MM.1S (cell line): ENCODE data around the gene DMAC2.

Source experiments
- DNase-seq: peaks from one replicate; pipeline ENCODE4 v3.0.0-alpha.2; 2015
- H2AFZ ChIP-seq: fragments of 300-600 bp; sonication (generic); 2 replicates; pipeline ENCODE4 v1.6.0; 2016; ENCODE audit warnings: antibody characterized with exemption, low read length
- H3F3A ChIP-seq: fragments of 300-600 bp; sonication (generic); 2 replicates; pipeline ENCODE4 v1.6.1; 2016; ENCODE audit warnings: mild to moderate bottlenecking, antibody characterized with exemption, low read length, moderate library complexity, mixed read lengths; ENCODE audit not compliant: insufficient read depth
- H3K27ac ChIP-seq: fragments of 300-600 bp; sonication (generic); 2 replicates; pipeline ENCODE4 v1.5.1; 2016; ENCODE audit warnings: mild to moderate bottlenecking, low read length
- H3K27me3 ChIP-seq: fragments of 300-600 bp; sonication (generic); replicated peaks from 2 replicates; pipeline ENCODE4 v1.6.0; 2016; ENCODE audit warnings: low read length; ENCODE audit not compliant: insufficient read depth
- H3K36me3 ChIP-seq: fragments of 300-600 bp; sonication (generic); replicated peaks from 2 replicates; pipeline ENCODE4 v1.6.1; 2016; ENCODE audit warnings: mild to moderate bottlenecking, low read length, mixed read lengths; ENCODE audit not compliant: insufficient read depth
- H3K4me1 ChIP-seq: fragments of 300-600 bp; sonication (generic); 2 replicates; pipeline ENCODE4 v1.6.1; 2016; ENCODE audit warnings: low read length, mixed read lengths
- H3K4me2 ChIP-seq: fragments of 300-600 bp; sonication (generic); 2 replicates; pipeline ENCODE4 v1.6.0; 2016; ENCODE audit warnings: low read depth, low read length
- H3K4me3 ChIP-seq: fragments of 300-600 bp; sonication (generic); 2 replicates; pipeline ENCODE4 v1.5.1; 2016; ENCODE audit warnings: low read length, mixed read lengths
- H3K79me2 ChIP-seq: fragments of 300-600 bp; sonication (generic); 2 replicates; pipeline ENCODE4 v1.6.1; 2016; ENCODE audit warnings: mixed run types, low read length, mixed read lengths
- H3K9ac ChIP-seq: fragments of 300-600 bp; sonication (generic); 2 replicates; pipeline ENCODE4 v1.6.1; 2016; ENCODE audit warnings: low read length, mixed read lengths
- H3K9me2 ChIP-seq: fragments of 300-600 bp; sonication (generic); replicated peaks from 2 replicates; pipeline ENCODE4 v1.6.1; 2016; ENCODE audit warnings: mild to moderate bottlenecking, low read length, mixed read lengths; ENCODE audit not compliant: insufficient read depth
- H3K9me3 ChIP-seq: fragments of 300-600 bp; sonication (generic); replicated peaks from 2 replicates; pipeline ENCODE4 v1.6.1; 2016; ENCODE audit warnings: mild to moderate bottlenecking, low read length, mixed read lengths; ENCODE audit not compliant: insufficient read depth
- H4K20me1 ChIP-seq: fragments of 300-600 bp; sonication (generic); 2 replicates; pipeline ENCODE4 v1.6.1; 2016; ENCODE audit warnings: mild to moderate bottlenecking, low read length, moderate library complexity, mixed read lengths; ENCODE audit not compliant: insufficient read depth
- CTCF ChIP-seq: fragments of 300-600 bp; sonication (generic); IDR thresholded peaks from 2 replicates; pipeline ENCODE4 v1.5.1; 2016; ENCODE audit warnings: antibody characterized with exemption, low read length, mixed read lengths
- EZH2 ChIP-seq: fragments of 300-600 bp; sonication (generic); optimal IDR thresholded peaks from 2 replicates; pipeline ENCODE3; 2017; ENCODE audit warnings: low read depth, mild to moderate bottlenecking, antibody characterized with exemption, low read length, mixed read lengths
- EZH2phosphoT487 ChIP-seq: fragments of 300-600 bp; sonication (generic); IDR thresholded peaks from 2 replicates; pipeline ENCODE4 v1.6.1; 2018; ENCODE audit warnings: antibody characterized with exemption, low read length

Gene DMAC2

DNA sequence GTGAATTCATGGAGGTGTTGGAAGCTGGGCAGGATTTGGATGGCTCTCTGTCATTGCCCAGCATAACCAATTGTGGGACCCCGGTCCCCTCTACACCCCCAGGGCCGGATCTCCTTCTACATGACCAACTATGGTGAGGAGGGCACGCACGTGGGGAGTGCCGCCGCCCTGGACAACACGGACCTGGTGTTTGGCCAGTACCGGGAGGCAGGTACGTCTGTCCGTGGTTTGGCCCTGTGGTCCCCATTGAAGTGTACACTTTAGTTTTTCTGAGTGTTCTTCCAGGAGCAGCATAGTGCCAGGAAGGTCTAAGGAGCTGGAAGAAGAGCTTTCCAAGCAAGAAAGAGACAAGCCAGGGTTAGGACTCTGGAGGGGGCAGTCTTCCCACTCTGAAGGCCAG, 25.8 kb downstream of the DMAC2 start:
- TF ChIP-seq EZH2phosphoT487 (no peak), CTCF (no peak), EZH2 (no peak)
- H3K9me2 ChIP-seq = no peaks in the 10 kb centered on the region
- no peak overlapping the region for H3K9ac ChIP-seq
- no peaks in the 10 kb centered on the region for H3K36me3 ChIP-seq
- H2AFZ ChIP-seq = no peak overlapping the region
- no peaks in the 10 kb centered on the region for H3K79me2 ChIP-seq
- no peak overlapping the region for H3K27ac ChIP-seq
- no peaks in the 10 kb centered on the region for H4K20me1 ChIP-seq
- peaks cover 15% of the 10 kb centered on the region for H3K4me1 ChIP-seq
- no peaks in the 10 kb centered on the region for H3K9me3 ChIP-seq
- no peaks in the 10 kb centered on the region for H3F3A ChIP-seq
- no peak for DNase-seq
- no peaks in the 10 kb centered on the region for H3K27me3 ChIP-seq
- no peak overlapping the region for H3K4me2 ChIP-seq
- H3K4me3 ChIP-seq = no peak overlapping the region

DNA sequence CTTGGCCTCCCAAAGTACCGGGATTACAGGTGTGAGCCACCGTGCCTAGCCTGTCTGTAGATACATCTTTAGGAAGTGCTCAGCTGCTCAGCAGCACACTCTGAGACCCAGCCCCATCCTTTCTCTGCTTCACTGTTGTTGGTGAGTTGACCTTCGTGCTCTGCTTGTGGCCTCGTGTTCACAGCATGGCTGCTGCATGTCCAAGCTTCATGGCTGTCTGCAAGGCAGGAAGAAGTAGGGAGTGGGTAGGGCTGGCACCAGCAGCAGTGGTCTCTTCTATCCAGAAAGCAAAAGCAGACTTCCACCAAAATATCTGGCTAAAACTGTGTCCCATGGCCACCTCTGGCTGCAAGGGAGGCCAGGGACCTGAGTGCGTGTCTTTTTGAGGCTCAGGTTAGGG, 26.8 kb downstream of the DMAC2 start:
- no peak overlapping the region for H3K27ac ChIP-seq
- H3K4me3 ChIP-seq = no peak overlapping the region
- no peaks in the 10 kb centered on the region for H3K79me2 ChIP-seq
- H3K36me3 ChIP-seq = no peaks in the 10 kb centered on the region
- H3K9me3 ChIP-seq = no peaks in the 10 kb centered on the region
- no peak overlapping the region for H3K9ac ChIP-seq
- no peaks in the 10 kb centered on the region for H4K20me1 ChIP-seq
- H3F3A ChIP-seq = no peaks in the 10 kb centered on the region
- TF ChIP-seq EZH2phosphoT487 (no peak), EZH2 (no peak), CTCF (no peak)
- no peaks in the 10 kb centered on the region for H3K27me3 ChIP-seq
- no peak for DNase-seq
- no peaks in the 10 kb centered on the region for H3K9me2 ChIP-seq
- H3K4me2 ChIP-seq = no peak overlapping the region
- H3K4me1 ChIP-seq = peaks cover 21% of the 10 kb centered on the region
- no peak overlapping the region for H2AFZ ChIP-seq

DNA sequence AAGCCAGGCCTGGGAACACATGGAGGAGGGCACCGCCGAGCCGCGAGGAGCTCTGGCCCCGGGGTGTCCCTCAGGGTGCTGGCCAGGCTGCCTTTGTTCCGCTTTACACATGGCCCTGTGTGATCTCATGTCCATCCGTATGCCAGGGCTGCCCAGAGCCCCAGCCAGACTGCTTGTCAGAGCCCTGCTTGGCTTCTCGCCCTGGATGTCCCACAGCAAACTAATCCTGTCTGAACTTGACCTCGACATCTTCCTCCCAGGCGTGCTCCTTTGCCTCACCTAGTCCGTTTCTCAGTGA, 27.8 kb downstream of the DMAC2 start:
- no peak overlapping the region for H3K4me3 ChIP-seq
- no peaks in the 10 kb centered on the region for H3K9me2 ChIP-seq
- H2AFZ ChIP-seq = no peak overlapping the region
- H3F3A ChIP-seq = no peaks in the 10 kb centered on the region
- no peaks in the 10 kb centered on the region for H3K9me3 ChIP-seq
- no peaks in the 10 kb centered on the region for H3K79me2 ChIP-seq
- no peaks in the 10 kb centered on the region for H3K36me3 ChIP-seq
- no peak overlapping the region for H3K9ac ChIP-seq
- DNase-seq = no peak
- no peak overlapping the region for H3K27ac ChIP-seq
- H4K20me1 ChIP-seq = no peaks in the 10 kb centered on the region
- H3K4me2 ChIP-seq = no peak overlapping the region
- TF ChIP-seq EZH2 (no peak), EZH2phosphoT487 (no peak), CTCF (no peak)
- no peaks in the 10 kb centered on the region for H3K27me3 ChIP-seq
- H3K4me1 ChIP-seq = peaks cover 21% of the 10 kb centered on the region
